ENCODE results near the gene BEST2.

BEST2 gene

GRCh38 chr19:12750851-12751250 lies 740 bp upstream of the BEST2 start:
- H3K4me3 ChIP-seq (ENCODE audit: low read length), result no peak overlapping the region
- peak; percentile 56 for DNase-seq (ENCODE audit: low read depth)
- TF ChIP-seq CTCF (IDR thresholded peaks at IDR 0.05; ENCODE audit: insufficient read depth, low read depth, low read length, missing control alignments), result no peak

- no peak for DNase-seq (ENCODE audit: low read depth)
- TF ChIP-seq CTCF (IDR thresholded peaks at IDR 0.05; ENCODE audit: insufficient read depth, low read depth, low read length, missing control alignments), result no peak
- no peak overlapping the region for H3K4me3 ChIP-seq (ENCODE audit: low read length)
Measured at GRCh38 chr19:12752056-12752781, 628 bp downstream of the BEST2 start.

- no peak overlapping the region for H3K4me3 ChIP-seq (ENCODE audit: low read length)
- TF ChIP-seq CTCF (IDR thresholded peaks at IDR 0.05; ENCODE audit: insufficient read depth, low read depth, low read length, missing control alignments), result no peak
- DNase-seq (ENCODE audit: low read depth), result no peak
Measured at GRCh38 chr19:12754465-12755196, 3.0 kb downstream of the BEST2 start.

- no peak for DNase-seq (ENCODE audit: low read depth)
- H3K4me3 ChIP-seq (ENCODE audit: low read length), result no peak overlapping the region
- no peak for TF ChIP-seq CTCF (IDR thresholded peaks at IDR 0.05; ENCODE audit: insufficient read depth, low read depth, low read length, missing control alignments)
Measured at GRCh38 chr19:12756150-12756883, 4.7 kb downstream of the BEST2 start.

- DNase-seq (ENCODE audit: low read depth), result peak; percentile 65
- peak; percentile 56 for TF ChIP-seq CTCF (IDR thresholded peaks at IDR 0.05; ENCODE audit: insufficient read depth, low read depth, low read length, missing control alignments)
- peak overlapping the region; percentile 25 for H3K4me3 ChIP-seq (ENCODE audit: low read length)
Measured at GRCh38 chr19:12757544-12758274, 6.1 kb downstream of the BEST2 start.

- DNase-seq (ENCODE audit: low read depth), result no peak
- no peak overlapping the region for H3K4me3 ChIP-seq (ENCODE audit: low read length)
- TF ChIP-seq CTCF (IDR thresholded peaks at IDR 0.05; ENCODE audit: insufficient read depth, low read depth, low read length, missing control alignments), result no peak
Measured at GRCh38 chr19:12759686-12760085, 8.1 kb downstream of the BEST2 start.

All from epithelial cell of esophagus (primary cell).